Left renal pelvis (tissue), 4 donors: Measurements from ENCODE around the gene UMODL1. TPM values are rescaled to one million over a fixed set of nuclear protein-coding genes. Genes with fewer than 3 reads are reported as not detected.

Experiments
- DNase-seq, 4 donors: peaks; one replicate each; pipeline ENCODE4 v3.0.0-alpha.2; 2013; ENCODE audit warnings: low read depth in 4 of 4, low spot score in 3 of 4
- polyA plus RNA-seq, 4 donors: library from polyadenylated mRNA; unstranded; fragments of 120-200 nt; gene quantifications; one replicate each; pipeline ENCODE4 v1.2.1, GENCODE V29; 2013; ENCODE audit not compliant: insufficient read length in 4 of 4

Gene UMODL1
- polyA plus RNA-seq, 4 donors: 0.06 to 0.09 (median 0.08) TPM; not detected in 1

DNA sequence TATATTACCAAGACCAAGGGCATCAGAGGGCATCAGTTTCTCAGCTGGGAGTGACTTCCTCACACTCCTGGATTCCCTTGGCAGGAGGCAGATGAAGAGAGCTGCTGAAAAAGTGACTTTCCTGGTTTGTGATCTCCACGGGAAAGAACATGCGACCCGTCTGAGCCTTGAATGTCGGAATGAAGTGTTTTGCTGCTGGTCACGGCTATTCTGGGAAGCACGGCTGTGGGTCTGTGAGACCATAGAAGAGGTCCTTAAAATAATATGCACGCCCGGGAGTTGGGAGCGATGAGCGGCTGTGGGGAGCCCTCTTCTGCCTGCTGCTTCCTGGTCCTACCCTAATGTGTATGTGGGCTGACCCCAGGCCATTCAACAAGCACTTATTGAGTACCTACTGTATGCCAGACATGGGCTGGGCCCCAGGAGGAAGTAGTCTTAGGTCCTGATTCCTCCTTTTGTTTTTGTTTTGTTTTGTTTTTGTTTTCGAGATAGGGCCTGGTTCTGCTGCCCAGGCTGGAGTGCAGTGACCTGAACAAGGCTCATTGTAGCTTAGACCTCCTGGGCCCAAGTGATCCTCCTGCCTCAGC, 13.2 kb upstream of the UMODL1 start:
- no peak for DNase-seq

DNA sequence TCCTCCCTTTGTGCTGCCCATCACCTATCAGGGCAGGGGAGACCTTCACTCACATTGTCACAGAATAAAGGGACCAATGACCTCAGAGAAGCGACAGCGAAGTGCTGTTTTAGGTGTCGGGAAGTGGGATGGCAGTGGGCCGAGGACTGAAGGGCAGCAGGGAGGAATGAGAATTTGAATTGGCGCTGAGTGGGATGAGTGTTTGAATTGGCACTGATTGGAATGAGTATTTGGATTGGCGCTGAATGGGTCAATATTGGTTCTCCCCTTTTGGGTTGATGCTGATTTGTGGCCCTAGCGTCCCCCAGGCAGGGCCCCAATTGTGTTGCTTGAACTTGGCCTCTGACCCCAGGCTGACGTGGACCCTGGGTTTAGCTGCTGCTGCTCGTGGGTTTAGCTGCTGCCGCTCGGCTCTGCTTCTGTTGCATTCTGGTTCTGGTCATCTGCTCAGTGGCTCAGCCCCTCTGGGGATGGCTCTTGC, 12.4 kb upstream of the UMODL1 start:
- DNase-seq: no peak

DNA sequence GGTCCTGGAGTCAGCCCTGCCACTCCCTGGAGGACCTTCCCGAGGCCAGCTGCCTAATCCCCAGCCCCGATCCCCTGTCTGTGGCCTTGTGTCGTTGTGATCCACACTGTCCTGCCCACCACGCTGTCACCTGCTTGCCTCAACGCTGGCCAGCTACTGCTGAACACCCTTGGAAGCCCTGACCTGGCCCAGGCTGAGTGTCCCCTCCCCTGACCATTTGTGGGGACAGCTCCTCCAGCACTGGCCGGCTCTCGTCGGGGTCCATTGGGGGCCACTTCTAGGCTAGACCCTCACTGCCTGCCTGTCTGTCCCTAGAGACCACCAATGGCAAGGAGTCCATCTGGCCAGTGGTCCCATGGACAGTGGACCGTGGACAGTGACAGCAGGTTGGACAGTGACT, 12.0 kb upstream of the UMODL1 start:
- DNase-seq: no peak

DNA sequence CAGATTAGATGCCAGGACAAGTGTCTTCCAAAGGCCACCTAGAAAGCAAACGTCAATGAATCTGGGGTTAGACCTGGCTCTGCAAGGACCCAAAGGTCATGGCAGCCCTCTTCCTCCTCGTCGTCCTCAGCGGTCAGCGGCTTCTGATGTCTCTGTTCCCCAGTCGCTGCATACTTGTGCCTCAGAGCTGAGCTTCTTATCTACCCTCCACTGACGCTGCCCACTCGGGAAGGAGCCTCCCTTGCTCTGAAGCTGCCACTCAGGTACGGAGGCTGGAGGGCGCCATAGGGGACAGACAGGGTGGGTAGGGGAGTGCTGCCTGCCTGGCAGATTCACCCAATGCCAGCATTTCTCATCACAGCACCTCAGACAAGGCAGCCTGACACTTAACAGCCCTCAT, 11.4 kb upstream of the UMODL1 start:
- DNase-seq: no peak

DNA sequence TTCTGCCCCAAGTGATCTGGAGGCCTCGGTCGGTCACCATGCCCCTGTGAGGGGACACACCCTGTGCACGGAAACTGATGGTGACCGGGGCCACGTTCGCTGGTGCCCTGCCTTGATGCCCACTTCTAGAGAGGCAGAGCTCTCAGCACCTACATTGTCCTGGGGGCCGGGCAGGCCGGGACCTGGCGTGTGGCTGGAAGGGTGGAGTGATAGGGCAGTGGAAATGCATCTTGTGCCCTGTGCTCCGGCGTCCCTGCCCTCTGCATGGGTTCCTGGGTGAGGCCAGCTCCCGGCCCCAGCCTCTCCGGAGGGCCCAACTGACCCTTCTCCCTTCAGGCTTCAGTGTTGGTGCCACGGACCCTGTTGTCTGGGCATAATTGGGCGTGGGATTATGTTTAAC, 11.0 kb upstream of the UMODL1 start:
- no peak for DNase-seq

DNA sequence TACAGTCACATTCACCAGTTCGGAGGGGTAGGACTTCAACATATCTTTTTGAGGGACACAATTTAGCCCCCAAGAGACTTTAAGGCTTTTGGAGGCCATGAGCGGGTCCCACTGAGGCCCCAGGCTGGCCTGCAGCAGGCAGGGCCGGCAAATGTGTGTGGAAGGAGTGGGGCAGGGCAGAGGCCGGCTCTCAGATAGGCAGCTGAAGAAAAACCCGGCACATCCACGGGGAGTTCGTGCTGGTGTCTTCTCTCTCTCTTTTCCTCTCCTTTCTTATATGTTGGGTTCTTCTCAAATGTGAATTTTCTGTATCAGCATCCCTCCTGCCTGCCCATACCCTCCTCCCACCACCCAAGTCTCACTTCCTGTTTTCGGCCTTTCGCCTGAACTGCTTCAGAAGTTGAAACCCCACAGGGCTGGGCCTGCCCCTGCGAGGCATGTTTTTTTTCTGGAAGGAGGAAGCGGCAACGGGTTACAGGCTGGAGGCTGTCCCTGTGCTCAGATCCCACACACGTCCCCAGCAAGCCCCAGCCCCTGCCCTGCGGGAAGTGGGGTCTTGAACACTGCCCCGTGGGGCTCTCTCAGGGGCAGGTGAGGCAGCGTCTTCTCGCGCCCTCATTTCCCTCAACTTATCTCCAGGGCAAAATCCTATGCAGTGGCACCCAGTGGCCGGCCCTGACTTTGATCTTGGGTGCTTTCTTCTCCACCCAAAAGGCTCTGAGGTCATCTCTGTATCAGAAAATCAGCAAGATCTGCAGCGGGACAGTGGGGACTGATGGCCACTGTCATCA, 9.7 kb upstream of the UMODL1 start:
- DNase-seq: no peak

DNA sequence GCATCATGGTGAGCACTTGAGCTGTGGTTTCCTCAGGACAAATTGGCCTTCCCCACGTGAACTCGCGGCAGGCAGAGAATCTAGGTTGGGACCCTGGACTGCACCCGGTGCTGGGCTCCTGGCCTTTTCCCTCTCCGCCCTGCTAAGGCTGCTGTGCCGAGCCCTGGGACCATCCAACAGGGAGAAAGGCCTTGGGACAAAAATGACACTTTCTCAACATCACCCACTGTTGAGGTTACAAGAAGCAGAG, 9.2 kb upstream of the UMODL1 start:
- no peak for DNase-seq

DNA sequence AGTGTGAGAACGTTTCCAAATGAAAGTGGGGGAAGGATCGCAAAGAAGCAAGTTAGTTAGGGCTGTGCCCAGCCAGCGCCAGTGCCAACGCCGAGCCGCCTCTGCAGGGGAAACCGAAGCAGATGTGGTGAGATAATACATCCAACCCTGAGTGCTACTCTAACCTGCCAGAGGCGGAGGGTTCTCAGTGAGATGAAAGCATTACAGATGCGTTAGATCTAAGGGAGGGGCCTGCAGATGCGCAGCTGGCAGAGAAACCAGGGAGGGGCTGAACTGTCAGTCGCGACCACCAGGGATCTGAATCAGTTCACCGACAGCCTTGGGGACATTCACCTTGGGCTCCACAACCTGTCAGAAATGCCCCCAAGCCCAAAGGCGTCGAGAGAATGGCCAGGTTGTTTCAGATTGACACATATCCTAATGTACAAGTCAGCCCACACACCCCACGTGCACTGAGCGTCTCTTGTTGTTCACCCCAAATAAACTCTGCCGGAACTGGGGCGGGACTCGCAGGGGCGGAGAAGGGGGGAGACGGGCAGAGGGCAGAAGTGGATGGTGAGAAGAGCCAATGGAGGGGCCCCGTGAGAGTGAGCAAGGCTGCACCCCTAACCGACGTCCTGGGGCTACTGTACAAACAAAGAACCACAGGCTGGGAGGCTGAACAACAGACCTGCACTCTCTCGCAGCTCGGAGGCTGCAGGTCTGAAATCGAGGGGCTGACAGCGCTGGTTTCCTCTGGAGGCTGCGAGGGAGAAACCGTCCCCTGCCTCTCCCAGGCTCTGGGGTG, 8.7 kb upstream of the UMODL1 start:
- no peak for DNase-seq

DNA sequence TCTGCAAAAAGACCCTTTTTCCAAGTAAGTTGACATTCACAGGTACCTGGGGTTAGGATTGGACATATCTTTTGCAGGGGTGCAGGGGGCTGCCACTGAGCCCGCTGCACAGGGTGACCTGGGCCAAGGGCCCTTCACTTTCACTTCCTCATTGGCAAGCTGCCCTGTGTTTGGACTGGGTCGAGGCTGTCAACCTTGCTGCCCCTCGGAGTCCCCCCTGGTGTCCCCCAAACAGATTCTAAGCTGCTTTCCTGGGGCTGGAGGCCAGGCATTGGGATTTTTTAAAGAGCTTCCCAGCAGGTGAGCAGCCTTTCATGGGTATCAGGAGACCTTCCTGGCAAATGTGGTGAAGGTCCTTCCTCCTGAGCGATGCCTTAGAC, 7.9 kb upstream of the UMODL1 start:
- no peak for DNase-seq

DNA sequence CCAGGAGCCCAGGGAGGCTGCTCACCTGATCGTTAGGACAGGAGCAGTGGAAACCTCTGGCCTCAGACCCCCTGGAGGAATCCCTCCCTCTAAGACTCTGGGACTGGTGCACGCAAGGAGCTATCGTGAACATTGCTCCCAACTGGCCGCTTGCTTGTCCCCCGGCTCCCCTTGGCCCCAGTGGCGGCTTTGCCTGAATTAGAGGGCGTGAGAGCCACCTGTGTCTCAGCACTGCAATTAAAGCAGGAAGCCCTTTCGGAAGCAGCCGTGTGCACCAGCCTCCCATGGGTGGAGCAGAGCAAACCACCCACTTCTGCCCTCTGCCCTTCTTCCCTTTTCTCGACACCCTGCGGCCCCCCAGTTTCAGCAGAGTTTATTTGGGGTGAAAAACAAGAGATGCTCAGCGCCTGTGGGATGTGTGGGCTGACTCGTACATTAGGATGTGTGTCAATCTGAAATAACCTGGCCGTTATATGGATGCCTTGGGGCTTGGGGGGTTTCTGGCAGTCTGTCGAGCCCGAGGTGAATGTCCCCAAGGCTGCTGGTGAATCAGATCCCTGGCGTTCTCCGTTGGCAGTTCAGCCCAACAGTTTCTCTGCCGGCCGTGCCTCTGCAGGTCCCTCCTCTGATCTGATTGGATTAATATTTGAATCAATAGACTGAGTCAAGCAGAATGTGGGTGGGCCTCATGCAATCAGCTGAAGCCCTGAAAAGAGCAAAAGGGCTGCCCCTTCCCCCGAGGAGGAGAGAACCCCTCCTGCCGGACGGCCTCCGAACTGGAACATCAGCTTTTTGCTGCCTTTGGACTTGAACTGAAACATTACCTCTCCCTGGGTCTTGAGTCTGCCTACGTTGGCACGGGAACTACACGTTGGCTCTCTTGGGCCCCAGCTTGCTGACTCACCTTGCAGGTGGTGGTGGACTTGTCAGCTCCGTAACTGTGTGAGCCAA, 7.3 kb upstream of the UMODL1 start:
- no peak for DNase-seq

DNA sequence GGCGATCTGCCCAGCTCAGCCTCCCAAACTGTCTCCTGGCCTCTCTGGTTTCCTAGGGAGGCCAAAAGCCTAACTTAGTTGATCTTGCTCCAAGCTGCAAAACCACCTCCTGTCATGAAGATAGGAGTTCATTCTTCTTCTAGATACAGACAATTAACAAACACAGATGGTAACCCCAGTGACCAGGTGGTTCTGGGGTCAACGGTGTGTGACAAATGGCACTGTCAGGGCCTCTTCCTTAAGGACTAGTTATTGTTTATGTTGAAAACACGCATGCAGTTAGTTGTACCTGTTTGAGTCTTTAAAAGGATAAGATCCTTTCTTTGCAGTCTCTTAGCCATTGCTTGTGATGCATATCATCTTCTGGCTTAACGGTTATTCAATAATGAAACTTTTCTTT, 4.6 kb upstream of the UMODL1 start:
- no peak for DNase-seq

DNA sequence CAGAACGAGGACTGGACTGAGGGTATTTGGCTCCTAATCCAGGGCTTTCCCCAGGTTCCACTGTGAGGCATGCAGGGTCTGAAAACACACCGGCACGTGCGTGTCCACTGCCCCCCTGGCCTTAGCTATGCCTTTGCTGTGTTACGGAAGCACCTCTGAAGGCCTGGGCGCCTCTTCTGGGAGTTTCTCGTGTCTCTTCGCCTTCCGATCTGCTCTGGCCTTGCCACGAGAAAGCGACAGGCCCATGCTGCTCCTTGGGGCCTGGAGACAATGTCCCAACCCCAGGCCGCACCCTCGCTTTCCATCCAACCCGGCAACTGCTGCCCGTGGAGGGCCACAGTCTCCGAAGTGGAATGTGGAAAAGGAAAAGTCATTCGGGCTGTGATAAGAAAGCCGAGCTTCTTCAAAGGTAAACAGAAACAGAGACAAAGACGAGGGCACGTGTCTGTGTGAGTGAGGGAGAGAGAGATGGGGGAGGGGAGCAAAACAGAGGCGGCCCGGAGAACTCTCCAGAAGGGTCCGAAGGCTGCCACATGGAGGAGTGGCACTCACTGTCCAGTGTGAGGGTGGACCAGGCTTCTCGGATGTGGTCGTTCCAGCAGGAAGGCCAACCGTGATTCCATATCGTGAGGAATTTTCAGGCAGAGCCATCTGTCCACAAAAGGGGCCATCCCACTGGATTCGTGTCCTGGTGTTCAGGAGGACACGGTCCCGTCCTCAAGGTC, 3.4 kb upstream of the UMODL1 start:
- DNase-seq: no peak

DNA sequence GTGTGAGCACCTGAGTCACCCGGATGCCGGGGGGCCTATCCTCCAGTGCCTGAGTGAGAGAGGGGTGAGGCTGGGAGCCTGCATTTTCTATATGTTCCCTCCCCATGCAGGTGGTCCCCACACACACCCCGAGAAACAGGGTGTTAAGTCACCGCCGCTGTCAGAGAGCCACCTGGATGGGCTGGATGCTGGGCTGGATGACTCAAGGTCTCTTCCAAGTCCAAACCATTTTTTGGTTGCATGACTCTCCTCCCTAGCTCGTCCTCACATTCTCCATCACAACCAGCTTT, 2.9 kb upstream of the UMODL1 start:
- no peak for DNase-seq

DNA sequence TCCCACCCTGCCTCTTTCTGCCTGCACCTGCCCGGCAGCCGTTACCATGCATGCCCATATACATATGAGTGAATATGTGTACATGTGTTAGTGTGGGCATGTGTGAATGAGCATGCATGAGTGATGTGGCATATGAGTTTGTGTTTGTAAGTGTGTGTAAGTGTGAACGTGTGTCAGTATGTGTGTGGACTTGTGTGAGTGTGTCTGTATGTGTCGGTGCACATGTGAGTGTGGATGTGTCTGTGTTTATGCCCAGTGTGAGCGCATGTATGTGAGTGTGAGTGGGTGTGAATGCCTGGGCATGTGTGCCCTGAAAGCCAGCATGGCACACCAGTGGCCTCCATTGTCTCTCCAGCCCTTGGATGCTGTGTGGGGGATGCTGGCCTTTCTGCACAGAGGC, 2.5 kb upstream of the UMODL1 start:
- DNase-seq: no peak

DNA sequence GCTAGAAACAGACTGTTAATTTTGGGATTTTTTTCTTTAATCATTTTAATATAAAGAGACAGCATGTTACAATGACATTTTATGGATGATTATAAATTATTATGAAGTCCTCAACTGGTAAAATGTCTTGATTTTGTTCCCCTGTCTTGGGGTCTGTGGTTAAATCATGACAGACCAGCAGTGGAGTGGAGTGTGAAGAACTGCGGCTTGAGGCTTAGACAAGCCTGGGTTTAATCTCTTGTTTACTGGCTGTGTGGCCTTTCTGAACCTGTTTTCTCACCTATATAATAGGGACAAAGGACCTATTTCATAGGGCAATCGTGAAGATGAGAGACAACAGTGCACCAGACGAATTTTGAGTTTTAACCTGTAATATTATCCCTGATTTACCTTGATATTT, 1.8 kb upstream of the UMODL1 start:
- DNase-seq: no peak

DNA sequence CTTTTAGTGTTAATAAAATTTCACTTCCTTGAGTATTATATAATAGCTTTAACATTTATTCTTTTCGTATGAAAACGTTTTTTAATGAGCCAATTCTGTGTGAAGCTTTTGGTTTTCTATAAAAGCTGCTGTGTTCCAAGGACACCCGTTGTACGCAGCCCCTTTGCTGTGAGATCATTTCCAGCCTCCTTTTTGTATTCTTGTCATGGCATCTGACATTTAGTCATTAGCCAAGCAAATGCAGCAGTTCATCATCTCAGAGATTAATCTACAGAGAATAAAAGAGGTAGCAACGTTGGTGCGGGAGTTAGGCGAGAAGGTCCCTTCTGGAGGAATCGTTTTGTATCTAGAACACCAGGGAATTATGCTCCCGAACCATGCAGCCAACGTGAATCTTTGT, 1.3 kb upstream of the UMODL1 start:
- no peak for DNase-seq

DNA sequence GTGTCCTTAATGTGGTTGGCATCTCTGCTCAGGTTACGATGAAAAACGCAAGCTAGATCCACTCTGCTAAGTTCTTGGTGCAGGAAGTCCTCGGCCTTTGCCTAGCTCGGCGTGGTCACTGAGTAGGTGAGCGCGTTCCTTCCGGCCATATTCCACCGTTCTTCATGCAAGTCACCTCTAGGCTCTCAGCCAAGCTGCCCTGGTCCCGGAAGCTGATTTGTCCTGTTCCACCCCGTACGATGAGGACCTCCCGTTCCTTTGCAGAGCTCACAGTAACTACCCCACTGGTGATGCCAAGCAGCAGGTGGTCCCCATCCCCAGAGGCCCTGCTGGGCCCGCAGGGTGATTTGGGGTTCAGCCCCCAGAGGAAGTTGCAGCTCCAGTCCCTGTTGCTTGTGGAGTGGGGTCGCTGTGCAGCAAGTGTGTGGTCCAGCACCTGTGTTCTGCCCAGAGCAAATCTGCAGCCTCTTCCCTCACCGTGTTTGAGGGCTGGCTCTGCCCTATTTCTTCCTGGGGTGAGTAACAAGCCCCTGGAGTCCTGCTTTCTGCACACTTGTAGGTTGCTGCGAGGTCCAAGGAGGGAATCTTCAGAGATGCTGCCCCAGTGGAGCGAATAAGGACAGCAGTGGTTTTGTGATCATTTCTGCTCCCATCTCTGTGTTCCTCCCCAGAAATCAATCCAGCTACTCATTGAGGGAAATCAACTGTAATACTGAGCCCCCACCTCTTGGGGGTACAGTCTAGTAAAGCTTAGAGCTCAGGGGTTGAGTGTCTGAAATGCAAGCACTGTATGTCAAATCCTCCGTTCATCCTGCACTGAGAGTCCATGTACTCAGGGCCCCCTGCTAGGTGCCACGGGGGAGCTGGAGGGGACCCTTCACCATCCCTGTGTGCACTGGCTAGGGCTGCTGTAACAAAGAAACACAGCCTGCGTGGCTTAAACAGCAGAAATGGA, 2.3 kb downstream of the UMODL1 start:
- DNase-seq: no peak

DNA sequence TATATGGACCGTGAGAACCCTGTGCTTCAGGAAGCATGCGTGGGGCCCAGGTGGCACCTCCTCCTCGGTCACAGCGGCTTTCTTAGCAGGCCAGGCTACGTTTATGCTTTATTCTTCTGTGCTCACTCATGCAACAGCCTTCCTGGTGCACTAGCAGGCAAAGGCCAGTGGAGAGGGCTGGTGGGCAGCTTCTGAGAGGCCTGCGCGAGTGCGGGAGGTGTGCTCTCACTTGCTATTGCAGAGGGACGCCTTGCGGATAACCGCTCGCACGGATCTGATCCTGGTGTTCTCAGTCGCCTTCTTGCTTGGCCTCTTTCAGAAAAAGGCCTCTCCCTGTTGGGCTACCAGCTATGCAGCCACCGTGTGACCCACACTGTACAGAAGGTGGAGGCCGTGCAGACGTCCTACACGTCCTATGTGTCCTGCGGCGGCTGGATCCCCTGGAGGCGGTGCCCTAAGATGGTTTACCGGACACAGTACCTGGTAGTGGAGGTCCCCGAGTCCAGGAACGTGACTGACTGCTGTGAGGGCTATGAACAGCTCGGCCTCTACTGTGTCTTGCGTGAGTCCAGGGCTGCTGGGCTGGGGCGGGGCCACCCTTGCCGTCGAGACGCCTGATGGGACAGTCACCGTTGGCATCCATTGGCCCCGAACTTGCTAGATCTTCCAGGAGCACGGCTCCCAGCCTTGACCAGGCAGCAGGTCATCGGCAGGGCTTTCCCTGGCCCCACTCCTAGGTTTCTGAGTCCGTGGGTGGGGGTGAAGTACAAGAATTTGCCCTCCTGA, 4.8 kb downstream of the UMODL1 start:
- no peak for DNase-seq
